Aorta (tissue), 5 donors: ENCODE data around the gene PHLPP1. TPM values are rescaled to one million over a fixed set of nuclear protein-coding genes. Genes with fewer than 3 reads are reported as not detected.

Source experiments
- ATAC-seq: fragments of 200-7000 bp; cut with Tn5 transposase; one replicate; pipeline ENCODE4 v1.9.1; 2022; ENCODE audit warnings: moderate library complexity; ENCODE audit not compliant: low FRiP score
- DNase-seq, 2 donors: peaks; one replicate each; pipeline ENCODE4 v3.0.0-alpha.2; 2020
- H3K27ac ChIP-seq, 2 donors: one replicate each; pipeline ENCODE4 v1.5.1; 2013; ENCODE audit warnings: low read length in 2 of 2, mild to moderate bottlenecking in 2 of 2, moderate library complexity in 2 of 2, control low read depth in 1 of 2, inconsistent platforms in 1 of 2, low read depth in 1 of 2
- H3K27me3 ChIP-seq, 2 donors: one replicate each; pipeline ENCODE4 v1.6.1; 2013; ENCODE audit warnings: control low read depth in 1 of 2, low read length in 1 of 2, mild to moderate bottlenecking in 1 of 2, moderate library complexity in 1 of 2; ENCODE audit not compliant: insufficient read depth in 2 of 2, control insufficient read depth in 1 of 2
- H3K36me3 ChIP-seq, 2 donors: one replicate each; pipeline ENCODE4 v1.6.1; 2013; ENCODE audit warnings: control low read depth in 1 of 2, low read length in 1 of 2, mild to moderate bottlenecking in 1 of 2; ENCODE audit not compliant: insufficient read depth in 2 of 2, control insufficient read depth in 1 of 2
- H3K4me1 ChIP-seq, 2 donors: one replicate each; pipeline ENCODE4 v1.6.1; 2013; ENCODE audit warnings: low read length in 2 of 2, control low read depth in 1 of 2, mild to moderate bottlenecking in 1 of 2, moderate library complexity in 1 of 2; ENCODE audit not compliant: insufficient read depth in 2 of 2, control insufficient read depth in 1 of 2
- H3K4me3 ChIP-seq, 2 donors: one replicate each; pipeline ENCODE4 v1.5.1; 2013; ENCODE audit warnings: low read length in 2 of 2, control low read depth in 1 of 2, mild to moderate bottlenecking in 1 of 2
- H3K9me3 ChIP-seq: one replicate; pipeline ENCODE4 v1.6.1; 2013; ENCODE audit warnings: mild to moderate bottlenecking, low read length; ENCODE audit not compliant: control insufficient read depth
- WGBS, 2 donors: extraction: QIAGEN DNeasy Blood & Tissue Kit; methylation state at CpG; one replicate each; pipeline ENCODE4 v1.1.7; 2013; 5-methylcytosine and 5-hydroxymethylcytosine counted together
- intact Hi-C, 2 donors: fragments of 100-400 bp; cut with DNase I; formaldehyde crosslinking; loops; one replicate each; pipeline versions ENCODE4 v1.14.2 to v1.15.0; 2022
- polyA plus RNA-seq, 2 donors: library from polyadenylated mRNA; stranded (reverse); fragments of 200-250 nt; gene quantifications; one replicate each; pipeline ENCODE4 v1.2.3, GENCODE V29; 2013
- total RNA-seq, 2 donors: library from RNA; stranded (reverse); fragmentation: NEBNext Ultra II Directional; extraction: Animal tissue kit (Norgen Biotek cat#: 25700); gene quantifications; one replicate each; pipeline ENCODE4 v1.2.1, GENCODE V29; 2021
- donor health status: healthy with polysubstance abuse.
- donor health status: Bipolar disorder and iron deficiency.
- donor health status: DM: no; HTN: no; CAD: no.
- donor health status: DM: no; HTN: no; CAD: no.
- donor health status: DM: yes; HTN: yes; CAD: no.

Gene PHLPP1
- total and polyA plus RNA-seq, 4 donors, result 1.6 to 16.5 (median 8.3) TPM

DNA sequence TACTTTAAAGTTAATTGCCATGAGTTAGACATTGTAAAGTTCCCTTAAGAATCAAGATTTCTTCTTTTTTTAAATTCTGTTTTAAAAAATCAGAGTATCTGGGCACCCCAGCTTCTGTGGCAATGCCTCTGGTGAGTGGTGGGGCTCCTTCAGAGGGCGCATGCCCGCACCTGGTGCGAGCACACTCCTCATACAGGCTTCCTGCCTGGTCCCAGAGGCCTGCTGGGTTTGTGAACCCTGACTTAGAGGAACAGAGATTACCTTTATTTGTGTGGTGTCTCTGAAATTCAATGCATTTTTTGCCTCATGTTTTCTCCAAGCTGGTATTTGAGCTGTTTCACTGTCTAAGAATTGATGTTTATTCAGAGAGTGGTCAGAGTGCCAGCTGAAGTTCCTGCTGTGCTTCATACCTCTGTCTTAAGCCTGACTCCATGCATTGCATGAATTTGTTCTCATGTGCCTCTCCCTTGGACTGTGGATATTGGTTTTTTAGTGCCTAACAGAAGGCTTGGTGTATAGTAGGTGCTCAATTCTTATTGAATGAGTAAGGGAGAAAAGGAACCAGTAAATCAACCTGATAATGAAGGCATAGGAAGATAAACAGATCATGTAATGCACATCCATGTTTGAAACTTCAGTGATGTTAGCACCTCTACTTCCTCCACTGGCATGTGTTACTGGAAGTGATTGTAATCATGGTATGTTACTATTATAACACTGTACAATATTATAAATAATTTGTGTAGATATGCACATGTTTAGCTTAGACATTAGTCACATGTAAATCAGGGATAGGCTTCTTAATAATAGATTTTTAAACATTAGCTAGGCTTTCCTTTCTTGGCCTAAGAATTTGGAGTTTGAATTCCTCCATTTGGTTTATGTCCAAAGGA is 29.0 kb downstream of the PHLPP1 start:
- no peaks in the 10 kb centered on the region for H3K27me3 ChIP-seq
- no peak overlapping the region for H3K27ac ChIP-seq
- no peaks in the 10 kb centered on the region for H3K9me3 ChIP-seq
- ATAC-seq (no peak), DNase-seq (no peak)
- intact Hi-C loops, result no loop called here
- no peaks in the 10 kb centered on the region for H3K36me3 ChIP-seq
- peaks cover 1 to 5% of the 10 kb centered on the region in 2 donors for H3K4me1 ChIP-seq
- H3K4me3 ChIP-seq, result no peak overlapping the region
- WGBS, 2 donors, result 96 to 98% methylated on average over 3 of the region's 3 CpGs

DNA sequence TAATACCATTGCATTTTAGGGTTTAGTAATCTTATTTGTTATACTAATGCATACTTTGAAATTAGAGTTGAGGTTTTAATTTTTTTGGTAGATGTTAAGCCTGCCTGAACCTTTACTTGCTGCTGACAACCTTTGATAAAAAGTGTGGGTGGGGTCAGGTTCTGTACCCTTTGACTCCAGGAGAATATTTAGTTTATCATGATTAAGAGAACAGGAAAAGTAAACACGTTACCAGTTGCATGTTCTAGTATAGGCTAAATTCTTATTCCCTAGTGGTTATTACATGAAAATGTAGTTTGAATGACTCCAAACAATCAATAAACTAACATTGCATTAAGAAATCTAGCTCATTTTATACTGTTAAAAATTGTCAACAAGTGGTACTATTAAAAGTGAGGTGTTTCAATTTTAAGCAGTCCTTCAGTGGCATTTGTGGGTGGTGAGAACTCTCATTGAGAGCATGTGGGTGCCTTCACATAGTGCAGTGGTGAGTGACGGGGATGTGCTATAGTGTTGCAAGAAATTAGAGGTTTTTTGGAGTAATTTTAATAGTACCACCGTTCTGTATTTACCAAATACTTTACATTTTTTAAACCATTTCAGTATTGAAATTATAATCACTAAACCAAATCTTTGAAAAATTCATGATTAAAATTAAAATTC is 29.9 kb downstream of the PHLPP1 start:
- WGBS, 2 donors, result 82 to 84% methylated on average over 3 of the region's 3 CpGs
- intact Hi-C loops, result no loop called here
- ATAC-seq (no peak), DNase-seq (no peak)
- no peak overlapping the region for H3K4me3 ChIP-seq
- no peaks in the 10 kb centered on the region for H3K36me3 ChIP-seq
- H3K27ac ChIP-seq, result no peak overlapping the region
- no peaks in the 10 kb centered on the region for H3K9me3 ChIP-seq
- peaks cover 1 to 5% of the 10 kb centered on the region in 2 donors for H3K4me1 ChIP-seq
- no peaks in the 10 kb centered on the region for H3K27me3 ChIP-seq

DNA sequence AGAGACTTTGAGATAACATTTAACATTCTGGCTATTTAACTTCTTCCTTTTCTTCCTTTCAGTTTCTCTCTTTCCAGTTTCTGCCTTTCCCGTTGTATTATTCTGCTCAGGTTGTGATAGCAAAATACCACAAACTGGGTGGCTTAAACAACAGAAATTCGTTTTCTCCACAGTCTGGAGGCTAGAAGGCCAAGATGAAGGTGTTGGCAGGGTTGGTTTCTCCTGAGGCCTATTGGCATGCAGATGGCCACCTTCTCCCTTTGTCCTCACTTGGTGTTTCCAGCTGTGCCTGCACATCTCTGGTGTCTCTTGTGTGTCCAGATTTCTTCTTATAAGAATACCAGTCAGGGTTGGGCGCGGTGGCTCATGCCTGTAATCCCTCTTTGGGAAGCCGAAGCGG is 34.0 kb downstream of the PHLPP1 start:
- Histone ChIP-seq H3K4me1 (peaks cover 0 to under 1% of the 10 kb centered on the region in 2 donors), H3K36me3 (no peaks in the 10 kb centered on the region), H3K9me3 (no peaks in the 10 kb centered on the region), H3K4me3 (no peak overlapping the region), H3K27ac (no peak overlapping the region), H3K27me3 (no peaks in the 10 kb centered on the region)
- no peak for ATAC-seq
- intact Hi-C loops, result no loop called here
- 89 to 92% methylated on average over 6 of the region's 6 CpGs for WGBS, 2 donors
- DNase-seq, result no peak

DNA sequence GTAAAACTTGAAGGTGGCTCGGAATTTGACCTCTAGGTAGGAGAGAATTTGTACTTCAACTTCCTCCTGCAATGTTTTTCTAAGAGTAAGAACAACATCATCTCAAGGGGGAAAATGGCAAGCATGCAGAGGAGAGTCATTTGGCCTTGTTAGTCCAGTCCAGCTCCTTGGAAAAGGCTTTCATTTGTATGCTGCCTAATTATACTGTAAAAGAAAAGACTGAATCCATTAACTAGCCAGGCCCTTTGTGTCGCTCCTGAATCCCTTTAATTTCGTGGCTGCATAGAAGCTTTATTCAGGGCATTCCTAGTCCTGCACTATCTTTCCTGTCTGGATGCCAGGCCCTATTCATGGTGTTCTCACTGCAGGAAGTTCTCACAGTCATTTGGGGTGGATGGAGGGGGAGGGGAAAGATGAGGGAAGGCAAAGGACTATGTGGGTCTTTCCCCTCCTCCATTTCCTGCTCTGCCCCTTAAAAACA is 36.0 kb downstream of the PHLPP1 start:
- Histone ChIP-seq H3K27ac (no peak overlapping the region), H3K27me3 (no peaks in the 10 kb centered on the region), H3K4me3 (no peak overlapping the region), H3K9me3 (no peaks in the 10 kb centered on the region), H3K4me1 (no peaks in the 10 kb centered on the region), H3K36me3 (no peaks in the 10 kb centered on the region)
- DNase-seq, result no peak
- intact Hi-C loops, result no loop called here
- ATAC-seq, result no peak
- WGBS, 2 donors, result 26 to 33% methylated on average over 3 of the region's 3 CpGs

DNA sequence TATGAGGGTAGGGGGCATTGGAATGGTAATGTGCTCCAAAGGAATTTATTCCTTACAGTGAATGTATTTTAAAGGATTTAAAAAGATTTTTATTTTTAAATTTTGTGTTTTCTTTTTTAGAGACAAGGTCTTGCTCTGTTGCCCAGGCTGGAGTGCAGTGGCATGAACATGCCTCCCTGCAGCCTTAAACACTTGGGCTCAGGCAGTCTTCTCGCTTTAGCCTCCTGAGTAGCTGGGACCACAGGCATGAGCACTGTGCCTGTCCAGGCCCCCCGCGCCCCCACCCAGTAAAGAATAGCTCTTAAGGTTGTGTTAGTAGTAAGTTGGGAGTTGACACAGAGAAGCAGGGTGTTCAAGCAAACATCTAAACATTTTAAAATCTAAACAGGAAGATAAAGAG is 36.6 kb downstream of the PHLPP1 start:
- Histone ChIP-seq H3K9me3 (no peaks in the 10 kb centered on the region), H3K27me3 (no peaks in the 10 kb centered on the region), H3K4me1 (no peaks in the 10 kb centered on the region), H3K36me3 (no peaks in the 10 kb centered on the region), H3K4me3 (no peak overlapping the region), H3K27ac (no peak overlapping the region)
- no peak for DNase-seq
- WGBS, 2 donors, result 73 to 82% methylated on average over 3 of the region's 3 CpGs
- ATAC-seq, result no peak
- intact Hi-C loops, result no loop called here

DNA sequence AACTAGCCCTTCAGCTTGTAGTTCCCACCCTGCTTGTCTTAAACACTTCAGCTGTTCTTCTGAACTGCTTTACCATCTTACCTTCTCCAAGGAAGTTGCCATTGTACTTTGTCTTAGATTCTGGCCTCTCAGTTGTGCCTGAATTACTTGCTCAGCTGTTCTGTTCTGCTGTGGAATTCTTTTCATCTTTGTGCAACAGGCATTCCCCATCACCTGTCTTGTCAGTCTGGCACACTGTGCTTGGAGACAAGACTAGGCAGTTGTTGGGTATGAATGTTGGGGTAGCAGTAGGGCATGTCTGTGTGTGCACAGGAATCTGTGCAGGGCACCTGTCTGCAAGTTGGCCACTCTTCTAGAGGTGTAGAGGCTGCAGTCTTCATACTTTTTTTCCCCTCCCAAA is 38.7 kb downstream of the PHLPP1 start:
- Histone ChIP-seq H3K9me3 (no peaks in the 10 kb centered on the region), H3K4me3 (no peak overlapping the region), H3K36me3 (no peaks in the 10 kb centered on the region), H3K27ac (no peak overlapping the region), H3K27me3 (no peaks in the 10 kb centered on the region), H3K4me1 (no peaks in the 10 kb centered on the region)
- intact Hi-C loops, result no loop called here
- ATAC-seq, result no peak
- DNase-seq, result no peak

DNA sequence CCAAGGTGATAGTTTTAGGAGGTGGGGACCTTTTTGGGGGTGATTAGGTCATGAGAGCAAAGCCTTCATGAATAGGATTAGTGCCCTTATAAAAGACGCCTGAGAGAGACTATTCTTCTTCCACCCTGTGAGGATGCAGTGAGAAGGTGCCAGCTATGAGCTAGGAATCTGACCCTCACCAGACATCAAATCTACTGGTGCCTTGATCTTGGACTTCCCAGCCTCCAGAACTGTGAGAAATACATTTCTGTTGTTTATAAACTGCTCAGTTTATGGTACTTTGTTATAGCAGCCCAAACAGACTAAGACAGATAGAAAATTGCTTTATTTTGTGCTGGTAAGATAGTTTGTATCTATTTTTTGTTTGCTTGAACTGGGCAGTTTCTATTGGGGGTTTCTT is 40.1 kb downstream of the PHLPP1 start:
- H3K4me3 ChIP-seq, result no peak overlapping the region
- WGBS, 2 donors, result 97 to 100% methylated on average over 1 of the region's 1 CpG
- intact Hi-C loops, result no loop called here

DNA sequence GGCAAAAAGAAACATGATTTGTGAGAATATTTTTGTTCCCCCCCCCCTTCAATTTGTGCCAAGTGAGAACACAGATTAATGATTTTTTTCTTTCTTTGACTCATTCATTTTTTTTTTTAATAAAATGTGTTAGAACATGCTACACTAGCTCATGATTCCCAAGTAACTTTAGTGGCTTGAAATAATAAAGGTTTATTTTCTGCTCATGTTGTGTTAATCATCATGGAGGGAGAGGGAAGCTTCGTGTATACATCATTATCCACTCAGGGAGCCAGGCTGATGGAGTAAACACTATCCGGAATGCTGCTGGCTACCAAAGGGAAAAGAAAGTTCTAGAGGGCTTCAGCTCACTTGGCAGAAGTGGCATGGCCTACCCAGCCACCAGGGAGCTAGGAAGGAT is 40.6 kb downstream of the PHLPP1 start:
- DNase-seq, result no peak
- H3K4me1 ChIP-seq, result peaks cover 0 to 4% of the 10 kb centered on the region in 2 donors
- intact Hi-C loops, result no loop called here
- H3K27me3 ChIP-seq, result no peaks in the 10 kb centered on the region
- ATAC-seq, result no peak
- WGBS, 2 donors, result 92% methylated on average over 2 of the region's 2 CpGs
- H3K4me3 ChIP-seq, result no peak overlapping the region
- H3K36me3 ChIP-seq, result no peaks in the 10 kb centered on the region
- no peak overlapping the region for H3K27ac ChIP-seq
- no peaks in the 10 kb centered on the region for H3K9me3 ChIP-seq

More for the DNA sequence above, 40.1 kb downstream of the PHLPP1 start:
- H3K36me3 ChIP-seq, result no peaks in the 10 kb centered on the region
- H3K9me3 ChIP-seq, result no peaks in the 10 kb centered on the region
- no peak overlapping the region for H3K27ac ChIP-seq
- no peak for DNase-seq
- no peak for ATAC-seq
- no peaks in the 10 kb centered on the region for H3K27me3 ChIP-seq
- H3K4me1 ChIP-seq, result peaks cover 0 to 4% of the 10 kb centered on the region in 2 donors
